DND-41 (cell line): Measurements from ENCODE around the gene BCL11B.

ENCODE experiments used
- ATAC-seq: fragments of 200-7000 bp; cut with Tn5 transposase; 3 replicates; pipeline ENCODE4 v1.9.1; 2021; ENCODE audit warnings: low read depth; ENCODE audit not compliant: insufficient read depth
- DNase-seq: peaks from one replicate; pipeline ENCODE4 v3.0.0-alpha.2; 2020
- H2AFZ ChIP-seq: 2 replicates; pipeline ENCODE4 v1.6.0; 2012; ENCODE audit warnings: low read depth, low read length
- H3K27ac ChIP-seq: 2 replicates; pipeline ENCODE4 v1.5.1; 2012; ENCODE audit warnings: low read length, inconsistent platforms
- H3K27me3 ChIP-seq: fragments of 200-600 bp; sonication (generic); 2 replicates; pipeline ENCODE4 v1.6.0; 2012; ENCODE audit warnings: low read length, mild to moderate bottlenecking, inconsistent platforms; ENCODE audit not compliant: insufficient read depth, poor library complexity
- H3K36me3 ChIP-seq: 2 replicates; pipeline ENCODE4 v1.5.1; 2012; ENCODE audit warnings: low read length, inconsistent platforms; ENCODE audit not compliant: insufficient read depth
- H3K4me1 ChIP-seq: 2 replicates; pipeline ENCODE4 v1.5.1; 2012; ENCODE audit warnings: mild to moderate bottlenecking, low read length; ENCODE audit not compliant: insufficient read depth
- H3K4me2 ChIP-seq: 2 replicates; pipeline ENCODE4 v1.6.0; 2012; ENCODE audit warnings: mild to moderate bottlenecking, moderate library complexity, low read length, inconsistent platforms; ENCODE audit not compliant: insufficient read depth
- H3K4me3 ChIP-seq, 2 experiments: fragments of 200-600 bp in 1 of 2; shearing (Covaris generic) in 1 of 2; 2 replicates each; pipeline ENCODE4 v1.5.1; 2012 to 2016; ENCODE audit warnings: inconsistent platforms in 2 of 2, low read length in 2 of 2, mild to moderate bottlenecking in 2 of 2, low read depth in 1 of 2, moderate library complexity in 1 of 2
- H3K79me2 ChIP-seq: 2 replicates; pipeline ENCODE4 v1.6.0; 2012; ENCODE audit warnings: low read length, inconsistent platforms; ENCODE audit not compliant: insufficient read depth
- H3K9ac ChIP-seq: 2 replicates; pipeline ENCODE4 v1.6.0; 2012; ENCODE audit warnings: low read depth, mild to moderate bottlenecking, inconsistent platforms, low read length, moderate library complexity
- H3K9me3 ChIP-seq: 2 replicates; pipeline ENCODE4 v1.5.1; 2012; ENCODE audit warnings: low read length, moderate library complexity, mild to moderate bottlenecking, inconsistent platforms; ENCODE audit not compliant: insufficient read depth, severe bottlenecking
- H4K20me1 ChIP-seq: 2 replicates; pipeline ENCODE4 v1.6.0; 2012; ENCODE audit warnings: low read length; ENCODE audit not compliant: insufficient read depth
- CTCF ChIP-seq: IDR thresholded peaks from 2 replicates; pipeline ENCODE4 v1.5.1; 2012; ENCODE audit warnings: borderline replicate concordance, low read length, moderate library complexity, mild to moderate bottlenecking; ENCODE audit not compliant: poor library complexity, severe bottlenecking; ENCODE audit errors: extremely low read depth
- EZH2 ChIP-seq: IDR thresholded peaks from 3 replicates; pipeline ENCODE4 v1.6.1; 2012; ENCODE audit warnings: borderline replicate concordance, low read depth, mild to moderate bottlenecking, moderate library complexity, low read length, inconsistent platforms; ENCODE audit not compliant: severe bottlenecking

BCL11B gene

GRCh38 chr14:99276482-99276881 lies 4.5 kb upstream of the BCL11B start:
- Histone ChIP-seq H3K4me3 (no peak overlapping the region), H3K9me3 (no peaks in the 10 kb centered on the region), H3K4me1 (peaks cover 26% of the 10 kb centered on the region), H3K27me3 (peaks cover 21% of the 10 kb centered on the region), H2AFZ (no peak overlapping the region), H4K20me1 (0 out of 2 replicates have a peak, but pooled peaks cover 2% of the 10 kb centered on the region), H3K36me3 (no peaks in the 10 kb centered on the region), H3K27ac (no peak overlapping the region), H3K9ac (no peak overlapping the region), H3K4me2 (no peak overlapping the region), H3K79me2 (peaks cover 21% of the 10 kb centered on the region)
- ATAC-seq (no peak), DNase-seq (no peak)
- TF ChIP-seq CTCF (no peak), EZH2 (no peak)

- Histone ChIP-seq H3K36me3 (no peaks in the 10 kb centered on the region), H3K79me2 (peaks cover 33% of the 10 kb centered on the region), H3K9me3 (no peaks in the 10 kb centered on the region), H3K27ac (no peak overlapping the region), H3K9ac (no peak overlapping the region), H3K4me2 (peak overlapping the region; percentile 78; the same call in 1 of the 2 replicates), H3K4me3 (no peak overlapping the region), H3K27me3 (peaks cover 19% of the 10 kb centered on the region), H2AFZ (no peak overlapping the region), H3K4me1 (peaks cover 26% of the 10 kb centered on the region), H4K20me1 (0 out of 2 replicates have a peak, but pooled peaks cover 2% of the 10 kb centered on the region)
- TF ChIP-seq EZH2 (no peak), CTCF (no peak)
- ATAC-seq (no peak), DNase-seq (no peak)
These were observed 3.2 kb upstream of the BCL11B start for GRCh38 chr14:99275222-99275584.

GRCh38 chr14:99274346-99275221 lies 2.6 kb upstream of the BCL11B start:
- Histone ChIP-seq H3K4me1 (peaks cover 26% of the 10 kb centered on the region), H2AFZ (peak overlapping the region; percentile 58; the same call in 1 of the 2 replicates), H3K9ac (peak overlapping the region; percentile 85), H3K36me3 (peaks cover 3% of the 10 kb centered on the region; the same call in 1 of the 2 replicates), H3K27ac (no peak overlapping the region; the same call in 1 of the 2 replicates), H3K9me3 (no peaks in the 10 kb centered on the region), H3K79me2 (peaks cover 40% of the 10 kb centered on the region), H3K4me2 (peak overlapping the region; percentile 78), H3K4me3 (peak overlapping the region; percentile 27 to 69; a peak in 3 of 4 replicates), H4K20me1 (0 out of 2 replicates have a peak, but pooled peaks cover 2% of the 10 kb centered on the region), H3K27me3 (peaks cover 17% of the 10 kb centered on the region)
- TF ChIP-seq CTCF (peak; percentile 62), EZH2 (peak; percentile 56)
- DNase-seq (peak; percentile 60), ATAC-seq (peak; percentile 29)
